SK-N-SH (cell line): ENCODE data around the gene IL18. TPM values are rescaled to one million over a fixed set of nuclear protein-coding genes. Genes with fewer than 3 reads are reported as not detected.

Source experiments
- CTCF ChIA-PET: fragments of 300-600, 350-600 bp; formaldehyde crosslinking; extraction: SDS; loops from one replicate; lab custom pipeline; 2021; lab: Yijun Ruan, JAX
- POLR2A ChIA-PET: fragments of 350-600 bp; sonication (Branson Sonifier 250); formaldehyde crosslinking; extraction: SDS; loops from one replicate; lab custom pipeline; 2020; ENCODE audit warnings: antibody characterized with exemption, inconsistent platforms; lab: Yijun Ruan, JAX
- DNase-seq: peaks from one replicate; pipeline ENCODE4 v3.0.0; 2012
- H2AFZ ChIP-seq: fragments of 200-600 bp; sonication (generic); 2 replicates; pipeline ENCODE4 v1.8.1; 2016; ENCODE audit warnings: antibody characterized with exemption, mild to moderate bottlenecking, low read depth
- H3F3A ChIP-seq: fragments of 200-600 bp; sonication (generic); replicated peaks from 2 replicates; pipeline ENCODE3; 2016; ENCODE audit warnings: antibody characterized with exemption, mild to moderate bottlenecking; ENCODE audit not compliant: insufficient read depth
- H3K27ac ChIP-seq, 2 experiments: fragments of 200-500 bp in 1 of 2; fragments of 200-600 bp in 1 of 2; sonication (Bioruptor generic) in 1 of 2; sonication (generic), shearing (Covaris generic) in 1 of 2; 2 replicates each; pipeline versions ENCODE4 v1.5.1 to v1.6.1; 2014 to 2016; ENCODE audit warnings: low read depth in 2 of 2, inconsistent platforms in 1 of 2, low read length in 1 of 2, mild to moderate bottlenecking in 1 of 2, mixed read lengths in 1 of 2
- H3K27me3 ChIP-seq: fragments of 200-600 bp; sonication (generic), shearing (Covaris generic); 2 replicates; pipeline ENCODE4 v1.6.1; 2016; ENCODE audit warnings: mixed run types; ENCODE audit not compliant: insufficient read depth
- H3K36me3 ChIP-seq, 2 experiments: fragments of 200-500 bp in 1 of 2; fragments of 200-600 bp in 1 of 2; sonication (Bioruptor generic) in 1 of 2; sonication (generic) in 1 of 2; replicated peaks in 1 of 2; 2 replicates each; pipeline versions ENCODE3 to v1.5.1; 2014 to 2016; ENCODE audit warnings: low read length in 1 of 2, mild to moderate bottlenecking in 1 of 2; ENCODE audit not compliant: insufficient read depth in 2 of 2, control insufficient read depth in 1 of 2
- H3K4me1 ChIP-seq, 2 experiments: fragments of 200-500 bp in 1 of 2; fragments of 200-600 bp in 1 of 2; sonication (Bioruptor generic) in 1 of 2; sonication (generic), shearing (Covaris generic) in 1 of 2; 2 replicates each; pipeline versions ENCODE4 v1.5.1 to v1.6.1; 2014 to 2016; ENCODE audit warnings: low read depth in 1 of 2, low read length in 1 of 2, mixed run types in 1 of 2; ENCODE audit not compliant: insufficient read depth in 2 of 2, control insufficient read depth in 1 of 2
- H3K4me2 ChIP-seq: fragments of 200-600 bp; sonication (generic), shearing (Covaris generic); 2 replicates; pipeline ENCODE4 v1.6.1; 2017; ENCODE audit warnings: mixed run types
- H3K4me3 ChIP-seq, 2 experiments: fragments of 200-500 bp in 1 of 2; fragments of 200-600 bp in 1 of 2; sonication (Bioruptor generic) in 1 of 2; sonication (generic), shearing (Covaris generic) in 1 of 2; 2 replicates each; pipeline versions ENCODE4 v1.5.1 to v1.8.1; 2014 to 2016; ENCODE audit warnings: low read depth in 2 of 2, inconsistent platforms in 1 of 2, low read length in 1 of 2, mild to moderate bottlenecking in 1 of 2, mixed read lengths in 1 of 2, moderate library complexity in 1 of 2
- H3K79me2 ChIP-seq: fragments of 200-600 bp; sonication (generic); 2 replicates; pipeline ENCODE4 v1.8.1; 2017; ENCODE audit warnings: mild to moderate bottlenecking; ENCODE audit not compliant: insufficient read depth
- H3K9ac ChIP-seq: fragments of 200-600 bp; sonication (generic); 2 replicates; pipeline ENCODE4 v1.6.1; 2017; ENCODE audit warnings: mixed run types
- H3K9me2 ChIP-seq: fragments of 200-600 bp; sonication (generic); 2 replicates; pipeline ENCODE4 v1.6.1; 2017; ENCODE audit warnings: mixed run types
- H3K9me3 ChIP-seq: fragments of 200-600 bp; sonication (generic); 2 replicates; pipeline ENCODE4 v1.6.1; 2017; ENCODE audit warnings: mixed run types, mild to moderate bottlenecking, moderate library complexity
- H4K20me1 ChIP-seq: fragments of 200-600 bp; sonication (generic); 2 replicates; pipeline ENCODE4 v1.6.1; 2017; ENCODE audit warnings: mild to moderate bottlenecking, mixed run types; ENCODE audit not compliant: insufficient read depth
- CTCF ChIP-seq: fragments of 200-600 bp; sonication (generic); IDR thresholded peaks from 2 replicates; pipeline ENCODE4 v1.6.1; 2017; ENCODE audit warnings: antibody characterized with exemption, mild to moderate bottlenecking, moderate library complexity
- EZH2phosphoT487 ChIP-seq: fragments of 200-600 bp; sonication (generic); IDR thresholded peaks from 2 replicates; pipeline ENCODE4 v1.6.1; 2017; ENCODE audit warnings: low read depth, mixed run types, mild to moderate bottlenecking, antibody characterized with exemption, moderate library complexity, borderline replicate concordance
- FOXM1 ChIP-seq: IDR thresholded peaks from 2 replicates; pipeline ENCODE4 v1.4.0; 2012; ENCODE audit warnings: low read depth, mild to moderate bottlenecking
- GABPA ChIP-seq: IDR thresholded peaks from 2 replicates; pipeline ENCODE4 v1.4.0; 2012; ENCODE audit warnings: low read depth, mild to moderate bottlenecking
- JUND ChIP-seq: IDR thresholded peaks from 2 replicates; pipeline ENCODE4 v1.4.0; 2012
- MEF2A ChIP-seq: IDR thresholded peaks from 2 replicates; pipeline ENCODE4 v1.4.0; 2012; ENCODE audit warnings: low read depth, borderline replicate concordance
- POLR2AphosphoS5 ChIP-seq: IDR thresholded peaks from 2 replicates; pipeline ENCODE4 v1.6.1; 2012; ENCODE audit warnings: low read depth, low read length
- RCOR1 ChIP-seq: fragments of 150-350 bp; IDR thresholded peaks from 2 replicates; pipeline ENCODE4 v1.6.1; 2017; ENCODE audit warnings: antibody characterized with exemption, low read length
- RXRA ChIP-seq: IDR thresholded peaks from 2 replicates; pipeline ENCODE4 v1.4.0; 2012; ENCODE audit warnings: low read depth, mild to moderate bottlenecking, borderline replicate concordance
- SMC3 ChIP-seq: IDR thresholded peaks from 2 replicates; pipeline ENCODE4 v1.6.1; 2012; ENCODE audit warnings: low read depth, low read length, improper control_type of control experiment
- TAF1 ChIP-seq: IDR thresholded peaks from 2 replicates; pipeline ENCODE4 v1.6.1; 2012; ENCODE audit warnings: low read depth, mild to moderate bottlenecking, low read length, moderate library complexity, borderline replicate concordance
- USF1 ChIP-seq: IDR thresholded peaks from 2 replicates; pipeline ENCODE4 v1.4.0; 2012; ENCODE audit warnings: low read depth, borderline replicate concordance
- WGBS: methylation state at CpG from one replicate; pipeline ENCODE4 v1.1.6; 2017; ENCODE audit warnings: low lambda C conversion rate; 5-methylcytosine and 5-hydroxymethylcytosine counted together
- polyA plus RNA-seq, 3 experiments: library from polyadenylated mRNA; depleted of rRNA; stranded (reverse); fragments of >200 nt; gene quantifications; 2 replicates each; pipeline ENCODE4 v1.2.3, GENCODE V29; 2012
- TF ChIP-seq, protein P1 (sequence below): fragments of 150-350 bp; IDR thresholded peaks from 2 replicates; pipeline ENCODE4 v1.6.1; 2016; ENCODE audit warnings: mild to moderate bottlenecking, low read depth, low read length

The IL18 gene
- polyA plus RNA-seq, 1 of the 3 experiments (the other 2 are of a cell fraction), result 0.28 TPM

GRCh38 chr11:112159098-112160065, 4.5 kb downstream of the IL18 start:
- H3K4me3 ChIP-seq, result no peak overlapping the region
- H3F3A ChIP-seq, result peaks cover 15% of the 10 kb centered on the region
- DNase-seq, result no peak
- H3K9me2 ChIP-seq, result no peaks in the 10 kb centered on the region
- no peak overlapping the region for H3K4me2 ChIP-seq
- H3K27me3 ChIP-seq, result no peaks in the 10 kb centered on the region
- no peaks in the 10 kb centered on the region for H3K36me3 ChIP-seq
- H4K20me1 ChIP-seq, result no peaks in the 10 kb centered on the region
- H2AFZ ChIP-seq, result no peak overlapping the region
- H3K9me3 ChIP-seq, result no peaks in the 10 kb centered on the region
- no peak overlapping the region for H3K27ac ChIP-seq
- H3K4me1 ChIP-seq, result peaks cover 0 to 15% of the 10 kb centered on the region in 2 experiments; a peak in 1 of 4 replicates
- 91% methylated on average over 7 of the region's 7 CpGs for WGBS
- ChIA-PET CTCF (interaction anchor here (1.4 kb wide), 1 partner anchor 9 kb away, joined by 3 read pairs; no protein-coding TSS in a partner anchor), POLR2A (no interaction called here)
- TF ChIP-seq, protein P1, sequence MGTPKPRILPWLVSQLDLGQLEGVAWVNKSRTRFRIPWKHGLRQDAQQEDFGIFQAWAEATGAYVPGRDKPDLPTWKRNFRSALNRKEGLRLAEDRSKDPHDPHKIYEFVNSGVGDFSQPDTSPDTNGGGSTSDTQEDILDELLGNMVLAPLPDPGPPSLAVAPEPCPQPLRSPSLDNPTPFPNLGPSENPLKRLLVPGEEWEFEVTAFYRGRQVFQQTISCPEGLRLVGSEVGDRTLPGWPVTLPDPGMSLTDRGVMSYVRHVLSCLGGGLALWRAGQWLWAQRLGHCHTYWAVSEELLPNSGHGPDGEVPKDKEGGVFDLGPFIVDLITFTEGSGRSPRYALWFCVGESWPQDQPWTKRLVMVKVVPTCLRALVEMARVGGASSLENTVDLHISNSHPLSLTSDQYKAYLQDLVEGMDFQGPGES, result no peak
- no peak for TF ChIP-seq POLR2AphosphoS5
- TF ChIP-seq USF1, result no peak
- no peak for TF ChIP-seq JUND
- TF ChIP-seq RCOR1, result no peak
- TF ChIP-seq CTCF, result no peak
- no peak for TF ChIP-seq MEF2A
- TF ChIP-seq SMC3, result no peak
- TF ChIP-seq RXRA, result no peak
- no peak for TF ChIP-seq EZH2phosphoT487
- no peak for TF ChIP-seq GABPA
- no peak for TF ChIP-seq TAF1
- no peak for TF ChIP-seq FOXM1
- H3K9ac ChIP-seq, result no peak overlapping the region
- no peaks in the 10 kb centered on the region for H3K79me2 ChIP-seq
